Muscle of leg (tissue), 16 donors: ENCODE results near the gene BPIFB1. TPM values are rescaled to one million over a fixed set of nuclear protein-coding genes. Genes with fewer than 3 reads are reported as not detected.

Experiments
- DNase-seq: peaks from one replicate; pipeline ENCODE4 v3.0.0; 2013
- H3K27ac ChIP-seq: one replicate; pipeline ENCODE4 v1.5.1; 2013; ENCODE audit warnings: mild to moderate bottlenecking, low read length, control low read depth
- H3K27me3 ChIP-seq: one replicate; pipeline ENCODE4 v1.6.1; 2013; ENCODE audit warnings: low read length; ENCODE audit not compliant: control insufficient read depth, insufficient read depth
- H3K36me3 ChIP-seq: one replicate; pipeline ENCODE4 v1.6.1; 2013; ENCODE audit warnings: low read length; ENCODE audit not compliant: control insufficient read depth, insufficient read depth
- H3K4me1 ChIP-seq: one replicate; pipeline ENCODE4 v1.6.1; 2013; ENCODE audit warnings: low read length; ENCODE audit not compliant: control insufficient read depth, insufficient read depth
- H3K4me3 ChIP-seq: one replicate; pipeline ENCODE4 v1.5.1; 2013; ENCODE audit warnings: low read length, control low read depth
- H3K9me3 ChIP-seq: replicated peaks from 2 replicates; pipeline ENCODE4 v1.6.1; 2013; ENCODE audit warnings: low read depth, low read length; ENCODE audit not compliant: control insufficient read depth
- WGBS: methylation state at CpG from one replicate; pipeline ENCODE4 v1.1.5; 2013; ENCODE audit warnings: missing lambda C conversion rate; ENCODE audit not compliant: insufficient coverage; 5-methylcytosine and 5-hydroxymethylcytosine counted together
- long read RNA-seq, 11 donors: transcript quantifications; one replicate each; lab custom pipeline, GENCODE V29; 2026
- polyA plus RNA-seq, 8 donors: library from polyadenylated mRNA; unstranded; fragments of 120-200 nt; gene quantifications; one replicate each; pipeline versions ENCODE4 v1.2.1 to v1.2.3, GENCODE V29; 2013; ENCODE audit warnings: inconsistent platforms in 1 of 8, low replicate concordance in 1 of 8; ENCODE audit not compliant: insufficient read length in 8 of 8, insufficient read depth in 1 of 8
- total RNA-seq: library from RNA; stranded (reverse); fragments of 120-200 nt; gene quantifications from one replicate; pipeline ENCODE4 v1.2.4, GENCODE V29; 2013

BPIFB1 gene
- total RNA-seq (not detected), polyA plus RNA-seq (under 1 TPM in 2 of 8 donors, not detected in 6; 0.09 to 0.19 TPM)
- long read RNA-seq, donor 1: 0 reads
- long read RNA-seq, donor 2: 0 reads
- long read RNA-seq, donor 3: 0 reads
- long read RNA-seq, donor 4: 0 reads
- long read RNA-seq, donor 5: 0 reads
- long read RNA-seq, donor 6: 0 reads
- long read RNA-seq, donor 7: 0 reads
- long read RNA-seq, donor 8: 0 reads
- long read RNA-seq, donor 9: 0 reads
- long read RNA-seq, donor 10: 0 reads
- long read RNA-seq, donor 11: 0 reads

- Histone ChIP-seq H3K4me1 (no peaks in the 10 kb centered on the region), H3K27me3 (peaks cover 7% of the 10 kb centered on the region), H3K4me3 (no peak within 1 kb of the TSS), H3K36me3 (no peaks in the 10 kb centered on the region), H3K9me3 (no peaks in the 10 kb centered on the region), H3K27ac (no peak within 1 kb of the TSS)
- DNase-seq: no peak
- 87% methylated on average over 7 of the region's 13 CpGs for WGBS
Measured at GRCh38 chr20:33282991-33283555, at the start of gene BPIFB1. Gene BPIFB1, plus strand, starts transcription at chr20:33283214. Its CDS starts 2,860 bp downstream, at chr20:33286074.

GRCh38 chr20:33234050-33234449 is 49.0 kb upstream of the BPIFB1 start:
- H3K27me3 ChIP-seq: peaks cover 17% of the 10 kb centered on the region

GRCh38 chr20:33235696-33236095 is 47.3 kb upstream of the BPIFB1 start, which contains the start of gene BPIFA1:
Gene BPIFA1, plus strand, starts transcription at chr20:33235996. Its CDS starts 1,716 bp downstream, at chr20:33237712.
- DNase-seq: no peak
- no peaks in the 10 kb centered on the region for H3K36me3 ChIP-seq
- no peak within 1 kb of the TSS for H3K4me3 ChIP-seq
- H3K27ac ChIP-seq: no peak within 1 kb of the TSS
- WGBS: 90% methylated on average over 2 of the region's 5 CpGs
- H3K27me3 ChIP-seq: peaks cover 14% of the 10 kb centered on the region
- H3K4me1 ChIP-seq: no peaks in the 10 kb centered on the region
- no peaks in the 10 kb centered on the region for H3K9me3 ChIP-seq

More at GRCh38 chr20:33234050-33234449, 49.0 kb upstream of the BPIFB1 start:
- Histone ChIP-seq H3K9me3 (no peaks in the 10 kb centered on the region), H3K36me3 (no peaks in the 10 kb centered on the region), H3K27ac (no peak overlapping the region), H3K4me1 (no peaks in the 10 kb centered on the region), H3K4me3 (no peak overlapping the region)
- DNase-seq: no peak
- 100% methylated on average over 1 of the region's 2 CpGs for WGBS

GRCh38 chr20:33236351-33236750 is 46.7 kb upstream of the BPIFB1 start:
- no peak for DNase-seq
- Histone ChIP-seq H3K27ac (no peak overlapping the region), H3K4me3 (no peak overlapping the region), H3K36me3 (no peaks in the 10 kb centered on the region), H3K27me3 (peaks cover 13% of the 10 kb centered on the region), H3K4me1 (no peaks in the 10 kb centered on the region), H3K9me3 (no peaks in the 10 kb centered on the region)
- 57% methylated on average over 1 of the region's 1 CpG for WGBS

- DNase-seq: no peak
- WGBS: 69% methylated on average over 2 of the region's 6 CpGs
Measured at GRCh38 chr20:33237989-33238388, 45.0 kb upstream of the BPIFB1 start.

GRCh38 chr20:33239418-33239817 is 43.6 kb upstream of the BPIFB1 start:
- Histone ChIP-seq H3K27me3 (peaks cover 7% of the 10 kb centered on the region), H3K36me3 (no peaks in the 10 kb centered on the region), H3K9me3 (no peaks in the 10 kb centered on the region), H3K4me3 (no peak overlapping the region), H3K27ac (no peak overlapping the region), H3K4me1 (no peaks in the 10 kb centered on the region)
- DNase-seq: no peak
- no CpG with 5 or more reads among the region's 1 CpG for WGBS

More at GRCh38 chr20:33237989-33238388, 45.0 kb upstream of the BPIFB1 start:
- Histone ChIP-seq H3K27ac (no peak overlapping the region), H3K4me1 (no peaks in the 10 kb centered on the region), H3K9me3 (no peaks in the 10 kb centered on the region), H3K36me3 (no peaks in the 10 kb centered on the region), H3K27me3 (peaks cover 9% of the 10 kb centered on the region), H3K4me3 (no peak overlapping the region)

- Histone ChIP-seq H3K36me3 (no peaks in the 10 kb centered on the region), H3K27ac (no peak overlapping the region), H3K9me3 (no peaks in the 10 kb centered on the region), H3K27me3 (peaks cover 7% of the 10 kb centered on the region), H3K4me1 (no peaks in the 10 kb centered on the region), H3K4me3 (no peak overlapping the region)
- WGBS: 72% methylated on average over 4 of the region's 4 CpGs
- DNase-seq: no peak
Measured at GRCh38 chr20:33239979-33240736, 42.9 kb upstream of the BPIFB1 start.

- Histone ChIP-seq H3K27ac (no peak overlapping the region), H3K4me1 (no peaks in the 10 kb centered on the region), H3K27me3 (peaks cover 3% of the 10 kb centered on the region), H3K4me3 (no peak overlapping the region), H3K36me3 (no peaks in the 10 kb centered on the region), H3K9me3 (no peaks in the 10 kb centered on the region)
- 88% methylated on average over 2 of the region's 5 CpGs for WGBS
- no peak for DNase-seq
Measured at GRCh38 chr20:33240923-33241322, 42.1 kb upstream of the BPIFB1 start.

- no peaks in the 10 kb centered on the region for H3K4me1 ChIP-seq
- no peak overlapping the region for H3K27ac ChIP-seq
- H3K36me3 ChIP-seq: no peaks in the 10 kb centered on the region
- no peak overlapping the region for H3K4me3 ChIP-seq
- 53% methylated on average over 2 of the region's 7 CpGs for WGBS
- H3K9me3 ChIP-seq: no peaks in the 10 kb centered on the region
- DNase-seq: no peak
- no peaks in the 10 kb centered on the region for H3K27me3 ChIP-seq
Measured at GRCh38 chr20:33242319-33243100, 40.5 kb upstream of the BPIFB1 start.
